ENCODE results near the gene RNU2-1.

DNA sequence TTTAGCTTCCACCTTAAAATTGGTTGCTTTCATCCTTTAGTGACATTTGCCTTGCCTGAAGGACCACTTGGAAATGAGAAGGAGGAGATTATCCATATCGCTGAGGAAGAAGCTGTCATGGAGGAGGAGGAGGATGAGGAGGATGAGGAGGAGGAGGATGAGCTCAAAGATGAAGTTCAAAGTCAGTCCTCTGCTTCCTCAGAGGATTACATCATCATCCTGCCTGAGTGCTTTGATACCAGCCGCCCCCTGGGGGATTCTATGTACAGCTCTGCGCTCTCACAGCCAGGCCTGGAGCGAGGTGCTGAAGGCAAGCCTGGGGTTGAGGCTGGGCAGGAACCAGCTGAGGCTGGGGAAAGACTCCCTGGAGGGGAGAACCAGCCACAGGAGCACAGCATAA is 33.6 kb downstream of the RNU2-1 start:
- TF ChIP-seq CTCF (conservative IDR thresholded peaks at IDR 0.05), result no peak
- TF ChIP-seq ZFX (IDR thresholded peaks at IDR 0.05), result no peak

All from C4-2B (cell line).